Suprapubic skin (tissue), 4 donors: Measurements from ENCODE around the gene SYNDIG1. TPM values are rescaled to one million over a fixed set of nuclear protein-coding genes. Genes with fewer than 3 reads are reported as not detected.
A peak's percentile ranks its signal among the peaks of the same experiment; 100 is the strongest.

ENCODE experiments used
- DNase-seq, 2 donors: peaks; one replicate each; pipeline ENCODE4 v3.0.0-alpha.2; 2019; ENCODE audit warnings: low spot score in 2 of 2
- H3K27ac ChIP-seq: fragments of 200-600 bp; sonication (generic); one replicate; pipeline ENCODE4 v1.5.1; 2019
- H3K27me3 ChIP-seq: fragments of 200-600 bp; sonication (generic); one replicate; pipeline ENCODE4 v1.5.1; 2019
- H3K36me3 ChIP-seq: fragments of 200-600 bp; sonication (generic); one replicate; pipeline ENCODE4 v1.5.1; 2019
- H3K4me1 ChIP-seq: fragments of 200-600 bp; sonication (generic); one replicate; pipeline ENCODE4 v1.5.1; 2019
- H3K4me3 ChIP-seq: fragments of 200-600 bp; sonication (generic); one replicate; pipeline ENCODE4 v1.5.1; 2019; ENCODE audit warnings: mild to moderate bottlenecking
- H3K9me3 ChIP-seq: fragments of 200-600 bp; sonication (generic); one replicate; pipeline ENCODE4 v1.5.1; 2019
- EP300 ChIP-seq: sonication (generic); formaldehyde crosslinking; IDR thresholded peaks from one replicate; pipeline ENCODE4 v1.6.1; 2017; ENCODE audit warnings: antibody characterized with exemption
- POLR2A ChIP-seq, 2 donors: fragments of 450-650 bp; IDR thresholded peaks; one replicate each; pipeline ENCODE4 v1.6.1; 2017; ENCODE audit warnings: antibody characterized with exemption in 2 of 2, mild to moderate bottlenecking in 2 of 2, moderate library complexity in 2 of 2
- POLR2AphosphoS5 ChIP-seq, 3 donors: sonication (generic); formaldehyde crosslinking; IDR thresholded peaks; one replicate each; pipeline ENCODE4 v1.6.1; 2017; ENCODE audit warnings: antibody characterized with exemption in 3 of 3
- WGBS: methylation state at CpG from one replicate; pipeline ENCODE4 v1.1.5; 2018; 5-methylcytosine and 5-hydroxymethylcytosine counted together
- total RNA-seq, 4 donors: library from RNA; depleted of rRNA; stranded (reverse); fragments of >200 nt; gene quantifications; one replicate each; pipeline ENCODE4 v1.1.0, GENCODE V29; 2016
- TF ChIP-seq, protein P1 (sequence below), 2 donors: fragments of 200-600 bp in 1 of 2; fragments of 450-650 bp in 1 of 2; sonication (generic) in 1 of 2; IDR thresholded peaks; one replicate each; pipeline ENCODE4 v1.5.1; 2016 to 2019; ENCODE audit warnings: antibody characterized with exemption in 2 of 2, mild to moderate bottlenecking in 1 of 2, moderate library complexity in 1 of 2

Gene SYNDIG1
- total RNA-seq, 4 donors from 2014 or later = not detected

DNA sequence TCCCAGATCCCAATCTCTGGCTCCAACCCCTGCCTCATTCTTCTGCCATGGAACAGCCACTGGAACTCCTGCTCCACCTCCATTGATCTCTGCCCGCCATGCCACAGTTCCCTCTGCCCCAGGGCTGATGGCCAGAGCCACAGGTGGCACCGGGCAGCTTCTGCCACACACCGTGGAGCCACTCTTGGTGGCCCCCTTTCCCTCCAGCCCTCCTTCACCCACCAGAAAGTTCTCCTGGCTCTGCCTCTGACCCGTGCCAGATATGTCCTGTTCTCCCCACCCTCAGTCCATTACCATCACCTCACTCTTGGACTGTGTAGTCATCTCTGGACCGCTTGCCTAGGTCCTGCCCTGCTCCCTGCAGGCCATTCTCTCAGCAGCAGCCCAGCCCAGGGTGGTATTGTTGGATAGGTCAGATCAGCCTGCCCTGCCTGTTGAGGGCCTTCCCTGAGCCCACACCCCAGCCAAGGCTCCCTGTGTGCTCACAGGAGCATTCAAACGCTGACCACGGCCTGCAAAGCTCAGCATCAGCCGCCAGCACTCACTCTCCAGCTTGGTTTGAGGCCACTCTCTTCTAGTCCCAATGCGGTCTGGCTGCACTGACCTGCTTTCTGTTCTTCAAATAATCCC lies 16.8 kb upstream of the SYNDIG1 start:
- peak in 1 of 2 donors; percentile 67 for DNase-seq
- no peak overlapping the region for H3K4me3 ChIP-seq

DNA sequence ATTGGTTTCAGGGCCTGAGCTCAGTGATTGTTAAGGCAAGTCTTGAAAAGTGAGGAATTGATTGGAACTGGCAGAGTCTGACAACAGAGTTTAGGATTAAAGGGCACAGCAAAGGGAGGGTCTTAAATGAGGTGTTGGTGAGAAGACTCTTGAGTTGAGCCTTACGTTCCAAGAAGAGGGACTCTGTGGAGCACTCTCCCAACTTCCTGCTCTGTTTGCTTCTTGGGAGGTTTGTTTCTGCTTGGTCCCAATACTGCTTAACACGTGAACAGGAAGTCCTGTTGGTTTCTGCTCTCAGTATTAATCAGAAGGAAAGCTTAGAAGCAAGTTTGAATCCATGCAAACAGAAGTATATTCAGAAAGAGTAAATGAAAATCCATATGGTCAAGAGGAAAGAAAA lies 15.6 kb upstream of the SYNDIG1 start:
- 40% methylated on average over 2 of the region's 2 CpGs for WGBS
- no peak for DNase-seq
- no peaks in the 10 kb centered on the region for H3K36me3 ChIP-seq
- no peaks in the 10 kb centered on the region for H3K4me1 ChIP-seq
- no peak for TF ChIP-seq EP300
- TF ChIP-seq, protein P1, sequence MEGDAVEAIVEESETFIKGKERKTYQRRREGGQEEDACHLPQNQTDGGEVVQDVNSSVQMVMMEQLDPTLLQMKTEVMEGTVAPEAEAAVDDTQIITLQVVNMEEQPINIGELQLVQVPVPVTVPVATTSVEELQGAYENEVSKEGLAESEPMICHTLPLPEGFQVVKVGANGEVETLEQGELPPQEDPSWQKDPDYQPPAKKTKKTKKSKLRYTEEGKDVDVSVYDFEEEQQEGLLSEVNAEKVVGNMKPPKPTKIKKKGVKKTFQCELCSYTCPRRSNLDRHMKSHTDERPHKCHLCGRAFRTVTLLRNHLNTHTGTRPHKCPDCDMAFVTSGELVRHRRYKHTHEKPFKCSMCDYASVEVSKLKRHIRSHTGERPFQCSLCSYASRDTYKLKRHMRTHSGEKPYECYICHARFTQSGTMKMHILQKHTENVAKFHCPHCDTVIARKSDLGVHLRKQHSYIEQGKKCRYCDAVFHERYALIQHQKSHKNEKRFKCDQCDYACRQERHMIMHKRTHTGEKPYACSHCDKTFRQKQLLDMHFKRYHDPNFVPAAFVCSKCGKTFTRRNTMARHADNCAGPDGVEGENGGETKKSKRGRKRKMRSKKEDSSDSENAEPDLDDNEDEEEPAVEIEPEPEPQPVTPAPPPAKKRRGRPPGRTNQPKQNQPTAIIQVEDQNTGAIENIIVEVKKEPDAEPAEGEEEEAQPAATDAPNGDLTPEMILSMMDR (IDR thresholded peaks at IDR 0.05) = no peak
- no peak for TF ChIP-seq POLR2AphosphoS5 (IDR thresholded peaks at IDR 0.05)
- TF ChIP-seq POLR2A (IDR thresholded peaks at IDR 0.05) = no peak
- no peak overlapping the region for H3K4me3 ChIP-seq
- H3K27me3 ChIP-seq = peaks cover 18% of the 10 kb centered on the region
- no peaks in the 10 kb centered on the region for H3K9me3 ChIP-seq
- H3K27ac ChIP-seq = no peak overlapping the region

More for the DNA sequence above, 16.8 kb upstream of the SYNDIG1 start:
- WGBS = 88% methylated on average over 9 of the region's 9 CpGs
- no peaks in the 10 kb centered on the region for H3K36me3 ChIP-seq
- no peak for TF ChIP-seq POLR2A (IDR thresholded peaks at IDR 0.05)
- H3K27ac ChIP-seq = no peak overlapping the region
- no peaks in the 10 kb centered on the region for H3K9me3 ChIP-seq
- H3K4me1 ChIP-seq = no peaks in the 10 kb centered on the region
- H3K27me3 ChIP-seq = peaks cover 18% of the 10 kb centered on the region

DNA sequence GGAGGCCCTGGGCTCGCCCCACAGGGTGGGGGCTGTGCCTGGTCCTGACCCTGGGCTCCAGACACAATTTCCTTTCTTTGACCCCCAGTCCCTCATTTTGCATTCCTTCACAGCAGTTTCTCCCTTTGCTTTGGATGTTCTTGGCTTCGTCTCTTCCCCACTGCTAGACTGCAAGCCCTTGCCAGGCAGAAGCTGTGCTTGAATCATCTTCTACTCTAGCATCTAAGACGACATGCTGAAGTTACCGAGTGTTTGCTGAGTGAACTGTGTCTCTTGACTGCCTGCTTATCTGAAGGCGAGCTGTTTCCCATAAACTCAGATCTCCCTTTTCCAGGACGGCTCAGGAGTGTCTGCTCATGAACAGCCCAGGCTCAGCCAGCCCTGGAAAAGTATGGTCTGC lies 14.3 kb upstream of the SYNDIG1 start:
- 80% methylated on average over 6 of the region's 6 CpGs for WGBS
- peaks cover 18% of the 10 kb centered on the region for H3K27me3 ChIP-seq
- DNase-seq = no peak
- no peak overlapping the region for H3K4me3 ChIP-seq
- TF ChIP-seq, protein P1 (IDR thresholded peaks at IDR 0.05) = no peak
- TF ChIP-seq POLR2AphosphoS5 (IDR thresholded peaks at IDR 0.05) (no peak), POLR2A (IDR thresholded peaks at IDR 0.05) (no peak), EP300 (no peak)
- H3K36me3 ChIP-seq = no peaks in the 10 kb centered on the region
- H3K4me1 ChIP-seq = no peaks in the 10 kb centered on the region
- no peak overlapping the region for H3K27ac ChIP-seq
- H3K9me3 ChIP-seq = no peaks in the 10 kb centered on the region

DNA sequence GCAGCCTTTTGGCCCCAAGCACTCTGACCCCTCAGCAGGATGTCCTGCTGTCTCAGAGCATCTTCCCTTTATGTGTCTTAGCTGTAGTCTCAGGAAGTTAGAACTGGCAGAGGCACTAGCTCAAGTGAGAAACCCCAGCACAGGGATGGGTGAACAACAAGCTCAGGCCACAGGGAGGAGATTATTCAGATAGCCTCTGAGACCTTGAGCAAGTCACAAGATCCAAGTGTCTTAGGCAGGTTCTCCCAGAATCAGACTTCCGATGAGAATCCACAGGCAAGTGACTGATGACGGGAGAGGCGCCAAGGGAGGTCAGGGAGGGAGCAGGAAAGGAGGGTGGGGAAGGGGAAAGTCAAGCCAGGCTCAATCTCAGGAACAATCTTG lies 13.0 kb upstream of the SYNDIG1 start:
- WGBS = 65% methylated on average over 3 of the region's 3 CpGs
- DNase-seq = no peak
- Histone ChIP-seq H3K4me1 (no peaks in the 10 kb centered on the region), H3K4me3 (no peak overlapping the region), H3K27me3 (peaks cover 18% of the 10 kb centered on the region), H3K9me3 (no peaks in the 10 kb centered on the region), H3K27ac (no peak overlapping the region), H3K36me3 (no peaks in the 10 kb centered on the region)
- TF ChIP-seq POLR2AphosphoS5 (IDR thresholded peaks at IDR 0.05) = no peak

DNA sequence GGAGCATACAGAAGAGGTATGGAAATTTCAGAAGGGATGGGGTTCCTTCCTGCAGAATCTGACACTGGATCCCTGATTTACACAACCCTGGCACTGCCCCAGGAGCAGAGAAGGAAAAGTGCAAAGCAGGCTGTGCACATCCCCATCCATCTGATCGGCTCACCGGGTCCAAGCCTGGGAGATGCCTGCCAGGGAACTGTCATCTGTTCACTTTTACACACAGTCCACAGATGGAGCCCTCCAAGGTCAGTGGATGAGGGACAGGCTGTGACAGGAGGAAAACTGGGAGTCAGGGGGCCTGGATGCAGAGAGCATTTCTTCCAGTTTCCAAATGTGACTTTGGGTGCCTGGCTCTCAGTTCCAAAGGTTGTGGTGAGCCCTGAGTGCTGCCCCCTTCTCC lies 11.0 kb upstream of the SYNDIG1 start:
- Histone ChIP-seq H3K27ac (no peak overlapping the region), H3K4me3 (no peak overlapping the region), H3K27me3 (peaks cover 10% of the 10 kb centered on the region), H3K4me1 (no peaks in the 10 kb centered on the region), H3K36me3 (no peaks in the 10 kb centered on the region), H3K9me3 (no peaks in the 10 kb centered on the region)
- 75% methylated on average over 2 of the region's 2 CpGs for WGBS
- no peak for DNase-seq
- TF ChIP-seq, protein P1 (IDR thresholded peaks at IDR 0.05) = no peak
- TF ChIP-seq POLR2AphosphoS5 (IDR thresholded peaks at IDR 0.05) (no peak), POLR2A (IDR thresholded peaks at IDR 0.05) (no peak), EP300 (no peak)

DNA sequence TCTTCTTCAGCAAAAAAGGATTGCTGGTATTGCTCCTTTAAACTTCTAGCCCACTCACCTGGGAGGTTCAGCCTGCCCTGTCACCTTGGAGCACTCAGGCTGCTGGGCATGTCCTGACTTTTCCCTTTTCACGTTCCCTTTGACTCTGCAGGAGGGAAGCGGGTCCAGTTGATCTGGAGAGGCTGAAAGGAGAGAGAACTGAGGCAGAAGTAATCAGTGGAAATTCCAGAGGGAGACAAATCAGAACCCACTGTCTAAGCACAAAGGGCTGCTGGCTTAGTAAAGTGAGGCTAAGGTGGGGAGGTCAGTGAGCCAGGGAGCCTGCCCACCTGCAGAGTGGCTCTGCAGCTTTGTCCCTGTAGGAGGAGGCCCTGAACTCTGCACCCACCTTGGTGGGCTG lies 9.7 kb upstream of the SYNDIG1 start:
- no peaks in the 10 kb centered on the region for H3K36me3 ChIP-seq
- H3K4me1 ChIP-seq = no peaks in the 10 kb centered on the region
- H3K9me3 ChIP-seq = no peaks in the 10 kb centered on the region
- no peak overlapping the region for H3K4me3 ChIP-seq
- peaks cover 13% of the 10 kb centered on the region for H3K27me3 ChIP-seq
- 57% methylated on average over 2 of the region's 2 CpGs for WGBS
- TF ChIP-seq POLR2A (IDR thresholded peaks at IDR 0.05) = no peak
- TF ChIP-seq EP300 = no peak
- no peak for TF ChIP-seq POLR2AphosphoS5 (IDR thresholded peaks at IDR 0.05)
- TF ChIP-seq, protein P1 (IDR thresholded peaks at IDR 0.05) = no peak
- no peak overlapping the region for H3K27ac ChIP-seq
- DNase-seq = no peak
